HL-60/S4 treated with phorbol 12-myristate 13-acetate at 8.2 ng/mL for 4 days and 3 days (cell line): ENCODE measurements around the gene ZFYVE28.

Experiments
- in situ Hi-C: fragments of 300-500 bp; cut with MboI; formaldehyde crosslinking; loops from 2 replicates; pipeline ENCODE4 v1.15.0; 2022; ENCODE audit warnings: low sequenced_read_pairs

The ZFYVE28 gene

DNA sequence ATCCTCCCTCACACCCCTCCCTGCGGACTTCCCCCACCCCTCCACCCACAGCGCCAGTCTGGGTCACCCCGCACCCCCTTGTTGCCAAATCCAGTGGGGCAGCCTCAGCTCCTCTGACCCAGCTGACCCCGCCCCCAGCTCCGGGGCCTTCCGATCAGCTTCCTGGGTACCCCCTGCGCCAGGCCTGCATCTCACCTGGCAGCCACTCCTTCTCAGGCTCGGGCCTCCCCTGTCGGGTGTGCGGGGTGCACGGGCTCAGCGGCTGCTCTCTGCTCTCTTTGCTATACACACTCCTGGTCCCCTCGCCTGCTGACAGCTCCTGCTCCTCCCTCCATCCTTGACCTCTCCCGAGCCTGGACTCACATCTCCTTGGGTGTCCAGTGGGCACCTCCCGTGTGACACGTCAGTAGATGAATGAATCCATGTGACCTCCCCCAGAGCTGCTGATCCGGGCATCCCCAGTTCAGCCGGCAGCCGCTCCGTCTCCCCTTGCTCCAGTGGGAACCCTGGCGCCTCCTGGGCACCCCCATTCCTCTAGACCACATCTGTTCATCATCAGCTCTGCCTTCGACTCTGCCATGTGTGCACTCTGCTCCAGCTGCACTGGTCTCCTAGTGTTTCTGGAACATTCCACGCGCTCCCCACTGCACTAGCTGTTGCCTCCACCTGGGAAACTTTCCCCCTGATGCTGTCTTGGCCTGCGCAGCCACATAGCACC is 10.2 kb upstream of the ZFYVE28 start:
- in situ Hi-C loops: no loop called here

- in situ Hi-C loops: no loop called here
Measured at GRCh38 chr4:2427383-2428334, 9.2 kb upstream of the ZFYVE28 start.

- in situ Hi-C loops: no loop called here
Measured at GRCh38 chr4:2426711-2427275, 8.3 kb upstream of the ZFYVE28 start.

DNA sequence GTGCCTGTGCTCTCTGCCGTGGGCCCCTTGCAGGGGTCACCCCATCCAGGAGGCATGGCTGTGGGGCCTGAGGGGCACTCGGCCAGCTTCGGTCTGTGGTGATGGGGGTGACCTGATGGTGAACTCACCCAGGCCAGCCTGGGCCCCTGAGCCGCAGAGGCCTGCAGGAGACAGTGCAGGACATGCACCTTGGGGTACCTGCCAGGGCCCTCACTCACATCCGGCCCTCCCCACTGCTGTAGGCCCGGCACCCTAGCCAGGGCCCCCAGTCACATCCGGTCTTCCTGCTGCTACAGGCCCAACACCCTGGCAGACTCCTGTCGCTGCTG is 7.6 kb upstream of the ZFYVE28 start:
- in situ Hi-C loops: no loop called here

- in situ Hi-C loops: no loop called here
Measured at GRCh38 chr4:2425386-2426068, 7.1 kb upstream of the ZFYVE28 start.

GRCh38 chr4:2424581-2424980 is 6.1 kb upstream of the ZFYVE28 start:
- in situ Hi-C loops: no loop called here

DNA sequence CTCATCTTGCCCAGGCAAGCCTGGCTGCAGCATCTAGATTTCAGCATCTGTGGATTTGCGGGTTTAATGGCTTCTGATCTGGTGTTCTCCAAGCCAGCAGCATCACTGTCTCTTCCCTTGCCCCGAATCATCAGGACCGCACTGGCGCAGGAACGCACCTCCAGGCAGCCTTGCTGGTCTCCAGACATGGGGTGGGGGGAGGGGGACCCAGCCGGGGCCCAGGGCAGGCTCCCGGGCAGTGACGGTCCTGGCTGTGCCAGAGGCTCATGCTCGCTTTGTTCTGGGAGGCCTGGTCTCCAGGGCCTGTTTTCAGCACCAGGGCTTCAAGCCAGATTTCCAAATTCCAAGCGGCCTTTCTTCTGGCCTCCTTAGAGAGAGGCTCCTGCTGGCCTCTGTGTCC is 5.2 kb upstream of the ZFYVE28 start:
- in situ Hi-C loops: no loop called here

DNA sequence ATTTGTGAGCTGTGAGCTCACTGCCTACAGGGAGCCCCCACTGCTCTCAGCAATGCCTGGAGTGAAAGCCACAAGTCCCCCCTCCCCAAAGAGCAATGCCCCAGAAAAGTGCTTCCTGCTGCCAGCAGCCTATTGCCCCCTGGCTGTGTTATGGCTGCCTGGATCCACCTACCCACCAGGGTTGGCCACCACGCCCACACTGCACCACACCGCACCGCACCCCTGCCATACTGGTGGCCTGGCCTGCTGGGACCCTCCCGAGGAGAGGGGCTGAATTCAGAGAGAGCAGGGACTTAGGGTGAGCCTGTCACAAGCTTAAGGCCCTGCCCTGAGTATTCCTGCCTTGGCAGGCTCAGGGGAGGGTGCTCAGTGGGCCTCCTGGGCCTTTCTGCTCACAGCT is 4.6 kb upstream of the ZFYVE28 start:
- in situ Hi-C loops: no loop called here

- in situ Hi-C loops: no loop called here
Measured at GRCh38 chr4:2421928-2422327, 3.5 kb upstream of the ZFYVE28 start.

DNA sequence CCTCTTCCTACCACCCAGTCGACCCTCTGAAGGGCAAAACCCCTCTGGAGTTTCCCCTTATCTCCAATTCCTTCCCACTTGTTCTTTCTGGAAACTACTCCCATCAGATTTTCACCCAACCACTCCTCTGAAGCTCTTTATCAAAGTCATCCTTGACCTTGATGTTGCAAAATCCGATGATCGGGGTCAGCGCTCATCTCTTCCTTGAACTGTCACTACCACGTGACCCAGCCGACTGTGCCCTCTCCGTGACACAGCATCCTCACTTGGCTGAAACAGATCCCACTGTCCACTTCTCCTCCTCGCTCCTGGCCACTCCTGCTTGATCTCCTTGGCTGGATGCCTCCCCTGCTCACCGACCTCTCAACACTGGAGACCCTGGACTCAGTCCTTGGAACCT is 1.4 kb upstream of the ZFYVE28 start:
- in situ Hi-C loops: no loop called here

DNA sequence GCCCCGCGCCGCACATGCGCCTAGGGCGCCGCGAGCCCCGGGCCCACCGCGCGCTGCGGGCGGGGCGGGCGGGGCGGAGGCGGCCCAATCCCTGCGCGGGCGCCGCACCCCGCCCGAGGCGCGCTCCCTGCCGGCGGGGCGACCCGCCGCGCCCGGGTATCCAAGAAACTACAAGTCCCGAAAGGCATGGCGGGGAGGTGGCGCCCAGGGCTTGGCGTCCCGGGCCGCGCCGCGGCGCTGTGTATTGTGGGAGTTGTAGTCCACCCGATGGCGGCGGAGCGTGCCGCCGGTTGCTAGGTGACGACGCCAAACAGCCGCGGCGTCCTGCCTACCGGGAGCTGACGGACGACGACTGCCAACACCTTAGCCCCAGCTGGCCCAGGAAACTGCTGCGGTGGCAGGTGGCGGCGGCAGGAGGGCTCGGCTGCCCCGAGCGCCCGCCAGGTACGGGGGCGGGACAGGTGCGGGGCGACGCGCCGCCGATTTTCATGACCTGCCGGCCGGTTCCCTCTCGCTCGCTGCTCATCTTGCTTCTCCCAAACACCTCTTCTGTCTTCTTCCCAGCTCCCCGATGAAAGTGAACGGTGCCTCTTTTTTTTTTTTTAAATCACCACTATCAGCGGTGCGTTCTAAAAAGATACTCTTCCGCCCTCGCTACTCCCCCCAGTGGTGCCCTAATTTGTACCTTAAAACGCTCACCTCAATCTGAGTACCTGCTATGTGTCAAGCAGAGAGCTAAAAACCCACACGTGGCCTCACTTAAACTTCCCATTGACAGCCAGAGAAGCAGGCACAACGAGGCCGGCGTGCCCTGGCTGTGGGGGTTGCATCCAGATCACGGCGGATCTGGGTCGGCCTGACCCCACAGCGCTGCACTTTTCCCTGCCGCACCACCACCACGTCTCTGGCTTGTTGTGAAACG is 466 bp upstream of the ZFYVE28 start, which contains the start of gene CFAP99:
TSS of gene CFAP99 (plus strand) at position 306 of the 922 bp plus-strand sequence.
- in situ Hi-C loops: no loop called here

DNA sequence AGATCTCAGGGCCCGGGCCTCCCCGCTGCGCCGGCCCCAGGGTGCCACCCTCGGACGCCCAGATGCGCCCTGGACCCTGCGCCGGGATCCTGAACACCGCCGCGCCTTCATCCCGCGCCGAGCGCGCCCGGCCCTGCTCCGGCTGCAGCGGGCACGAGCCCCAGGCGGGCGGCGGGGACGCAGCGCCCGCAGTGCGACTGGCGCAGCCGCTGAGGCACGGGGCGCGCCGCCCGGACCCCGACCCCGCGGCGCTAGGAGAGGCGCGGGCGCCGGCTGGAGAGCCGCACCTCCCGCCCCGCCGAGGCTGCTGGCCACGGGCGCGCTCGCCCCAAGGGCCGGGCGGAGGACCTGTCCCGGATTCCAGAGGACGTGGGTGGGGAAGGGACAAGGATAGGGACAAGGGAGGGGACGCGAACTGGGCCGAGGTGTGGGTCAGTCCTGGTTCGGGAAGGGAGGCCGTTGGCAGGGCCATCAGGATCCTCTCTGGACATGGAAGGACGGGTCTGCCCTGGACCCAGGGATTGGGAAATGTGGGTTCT is 1.1 kb downstream of the ZFYVE28 start:
- in situ Hi-C loops: no loop called here

- in situ Hi-C loops: no loop called here
Measured at GRCh38 chr4:2416564-2417225, 1.8 kb downstream of the ZFYVE28 start.

DNA sequence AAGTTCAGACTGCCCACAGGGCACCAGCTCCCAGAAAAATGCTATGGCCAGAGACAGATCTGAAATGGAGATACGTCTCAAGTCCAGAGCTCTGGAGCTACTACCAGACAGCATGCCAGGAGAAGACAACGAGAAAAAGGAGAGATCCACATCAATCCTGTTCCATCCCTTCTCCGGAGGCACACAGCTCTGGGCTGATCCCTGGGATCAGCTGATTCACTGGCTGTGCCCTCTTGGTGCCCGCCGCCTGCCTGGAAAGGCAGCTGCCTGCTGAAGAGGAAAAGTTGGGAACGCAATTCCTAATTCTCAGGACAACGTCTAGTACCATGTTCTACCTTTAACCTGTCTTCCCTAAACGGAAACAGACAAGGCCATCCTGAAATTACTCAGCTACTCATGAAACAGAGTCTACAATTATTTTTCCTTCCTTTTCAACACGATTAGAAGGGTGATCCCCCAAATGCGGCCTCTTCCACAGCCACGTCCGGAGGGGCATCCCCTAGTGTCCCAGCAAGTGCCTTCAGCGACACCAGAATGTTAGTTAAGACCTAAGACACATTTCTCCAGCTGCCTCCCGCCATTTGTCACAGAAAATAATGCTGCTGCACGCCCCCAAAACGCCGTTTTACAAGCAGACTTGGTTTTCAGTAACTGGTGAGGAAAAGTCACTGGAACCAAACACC is 2.4 kb downstream of the ZFYVE28 start:
- in situ Hi-C loops: no loop called here

- in situ Hi-C loops: no loop called here
Measured at GRCh38 chr4:2415213-2415612, 3.2 kb downstream of the ZFYVE28 start.

DNA sequence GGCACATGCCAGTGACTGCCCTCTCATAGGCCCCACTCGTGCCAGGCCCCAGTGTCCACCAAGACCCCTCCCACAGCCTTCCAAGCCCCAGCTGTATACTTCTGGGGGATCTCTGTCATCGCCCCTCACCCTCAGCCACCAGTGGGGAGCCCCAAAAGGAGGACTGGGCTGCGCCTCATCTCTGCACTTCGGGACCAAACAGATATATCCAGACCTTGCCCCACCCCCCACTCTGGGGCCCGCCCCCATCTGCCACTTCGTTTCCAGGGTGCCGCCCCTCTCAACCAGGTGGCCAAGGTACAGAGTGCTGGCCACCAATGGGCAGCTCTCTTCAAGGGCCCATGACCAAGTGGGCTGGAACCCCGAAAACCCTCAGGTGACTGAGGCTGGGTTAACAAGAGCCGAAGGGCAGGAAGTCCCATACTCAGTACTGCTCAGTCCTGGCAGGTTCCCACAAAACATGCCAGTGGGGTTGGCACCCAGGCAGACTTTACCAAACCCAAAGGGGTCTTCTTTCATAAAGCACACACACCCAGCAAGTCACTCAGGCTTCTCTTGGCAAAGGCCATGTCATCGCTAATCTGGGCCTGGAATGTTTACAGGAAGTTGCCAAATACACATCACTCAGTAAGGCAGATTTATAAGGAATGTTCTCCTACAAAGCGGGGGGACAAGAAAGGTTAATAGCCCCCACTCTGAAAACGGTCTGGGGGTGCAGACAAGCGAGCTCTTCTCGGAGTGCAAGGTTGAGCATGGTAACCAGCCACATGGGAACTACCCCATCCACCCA is 4.4 kb downstream of the ZFYVE28 start:
- in situ Hi-C loops: no loop called here

DNA sequence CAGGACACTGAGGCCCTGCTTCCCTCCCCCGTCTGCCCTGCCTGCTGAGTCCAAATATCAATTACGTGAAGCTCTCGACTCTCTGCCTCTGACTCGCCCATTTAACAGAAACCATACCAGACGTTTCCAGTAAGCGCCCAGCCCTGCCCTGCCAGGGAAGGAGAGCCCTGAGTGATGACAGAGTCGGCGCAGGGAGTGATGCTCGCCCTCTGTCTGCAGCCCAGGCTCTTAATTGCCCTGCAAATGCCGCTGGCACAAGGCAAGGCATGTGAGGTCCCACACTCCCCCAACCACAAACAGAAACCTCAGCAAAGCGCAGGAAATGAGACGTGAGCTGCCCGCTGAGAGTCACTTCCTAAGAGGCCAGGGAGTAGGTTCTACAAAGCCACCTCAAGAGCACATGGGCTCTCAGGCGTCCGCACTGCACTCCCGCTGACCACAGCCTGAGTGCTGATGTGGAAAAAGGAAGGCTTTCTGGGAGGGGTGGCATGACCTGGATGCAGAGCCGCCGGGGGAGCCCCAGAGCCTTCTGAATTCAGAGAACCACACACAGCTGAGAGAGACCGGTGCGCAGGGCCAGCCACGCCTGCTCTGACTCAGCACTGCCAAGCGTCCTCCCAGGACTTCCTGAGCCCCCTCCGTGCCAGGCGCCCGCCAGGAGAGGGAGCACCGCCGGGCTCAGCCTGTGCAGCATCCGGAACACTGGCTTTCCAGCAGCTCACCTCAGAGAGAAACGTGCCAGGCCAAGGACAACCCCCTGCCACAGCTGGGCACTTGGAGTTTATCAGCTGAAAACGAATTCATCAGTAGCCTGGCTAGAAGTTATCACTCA is 5.3 kb downstream of the ZFYVE28 start:
- in situ Hi-C loops: no loop called here
